ENCODE measurements around the gene DUS3L.

Gene DUS3L

DNA sequence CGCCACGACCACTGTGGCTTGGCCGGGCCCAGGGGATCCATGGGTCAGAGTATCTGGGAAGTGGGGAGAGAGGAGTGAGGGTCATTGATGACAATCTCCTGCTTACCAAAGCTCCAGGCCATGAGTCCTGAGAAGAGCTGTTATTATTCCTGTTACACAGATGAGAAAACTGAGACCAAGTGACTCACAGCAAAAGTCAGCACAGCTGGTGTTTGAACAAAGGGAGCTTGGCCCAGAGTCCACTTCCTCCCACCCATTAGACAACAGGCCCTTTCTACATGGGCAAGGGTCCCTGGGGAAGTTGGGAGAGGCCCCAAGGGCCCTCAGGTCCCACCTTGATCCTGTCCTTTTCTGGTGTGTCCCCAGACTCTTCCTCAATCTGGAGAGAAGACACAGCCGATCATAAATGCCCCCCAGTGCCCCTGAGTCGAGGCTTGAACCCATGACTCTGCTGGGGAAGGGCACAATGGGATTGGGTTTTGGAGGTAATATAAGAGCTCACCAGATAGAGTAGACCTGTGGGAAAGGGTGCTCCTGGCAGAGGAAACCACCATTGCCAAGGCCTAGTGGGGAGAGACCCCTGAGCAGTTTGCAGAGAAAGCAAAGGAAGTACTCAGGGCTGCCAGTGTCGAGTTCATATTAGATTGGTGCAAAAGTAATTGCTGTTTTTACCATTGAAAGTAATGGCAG lies 41.7 kb upstream of the DUS3L start:
- no peak for DNase-seq
- Mint-ChIP-seq H3K4me3 (no peak overlapping the region), H3K4me1 (peaks cover 22% of the 10 kb centered on the region), H3K9me3 (no peaks in the 10 kb centered on the region), H3K27me3 (ENCODE audit: low read depth, poor library complexity) (peaks cover 35% of the 10 kb centered on the region), H3K27ac (peak overlapping the region; percentile 36), H3K36me3 (ENCODE audit: low read depth) (no peaks in the 10 kb centered on the region)
- TF ChIP-seq, protein P1, sequence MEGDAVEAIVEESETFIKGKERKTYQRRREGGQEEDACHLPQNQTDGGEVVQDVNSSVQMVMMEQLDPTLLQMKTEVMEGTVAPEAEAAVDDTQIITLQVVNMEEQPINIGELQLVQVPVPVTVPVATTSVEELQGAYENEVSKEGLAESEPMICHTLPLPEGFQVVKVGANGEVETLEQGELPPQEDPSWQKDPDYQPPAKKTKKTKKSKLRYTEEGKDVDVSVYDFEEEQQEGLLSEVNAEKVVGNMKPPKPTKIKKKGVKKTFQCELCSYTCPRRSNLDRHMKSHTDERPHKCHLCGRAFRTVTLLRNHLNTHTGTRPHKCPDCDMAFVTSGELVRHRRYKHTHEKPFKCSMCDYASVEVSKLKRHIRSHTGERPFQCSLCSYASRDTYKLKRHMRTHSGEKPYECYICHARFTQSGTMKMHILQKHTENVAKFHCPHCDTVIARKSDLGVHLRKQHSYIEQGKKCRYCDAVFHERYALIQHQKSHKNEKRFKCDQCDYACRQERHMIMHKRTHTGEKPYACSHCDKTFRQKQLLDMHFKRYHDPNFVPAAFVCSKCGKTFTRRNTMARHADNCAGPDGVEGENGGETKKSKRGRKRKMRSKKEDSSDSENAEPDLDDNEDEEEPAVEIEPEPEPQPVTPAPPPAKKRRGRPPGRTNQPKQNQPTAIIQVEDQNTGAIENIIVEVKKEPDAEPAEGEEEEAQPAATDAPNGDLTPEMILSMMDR (IDR thresholded peaks at IDR 0.05): no peak

DNA sequence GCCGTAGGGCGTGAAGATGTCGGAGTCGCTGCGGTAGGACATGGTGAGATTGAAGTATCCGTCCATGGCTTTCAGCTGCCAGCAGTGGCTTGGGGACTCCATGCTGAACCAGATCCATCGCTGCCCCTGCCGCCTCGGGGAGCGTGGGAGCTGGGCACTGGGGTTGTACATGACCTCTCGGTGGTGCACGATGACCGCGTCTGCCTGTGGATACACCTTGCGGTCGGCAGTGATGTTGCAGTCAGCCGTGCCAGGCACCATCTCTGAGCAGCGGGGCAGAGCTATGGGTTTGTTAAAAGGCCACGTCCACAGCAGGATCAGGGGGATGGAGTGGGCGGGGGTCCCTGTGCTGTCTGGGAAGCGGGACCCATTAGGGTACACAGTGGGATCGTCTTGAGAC lies 41.1 kb upstream of the DUS3L start:
- TF ChIP-seq, protein P1 (IDR thresholded peaks at IDR 0.05): no peak
- Mint-ChIP-seq H3K4me3 (no peak overlapping the region), H3K27ac (peak overlapping the region; percentile 11), H3K4me1 (peaks cover 26% of the 10 kb centered on the region), H3K9me3 (no peaks in the 10 kb centered on the region), H3K27me3 (ENCODE audit: low read depth, poor library complexity) (peaks cover 32% of the 10 kb centered on the region), H3K36me3 (ENCODE audit: low read depth) (no peaks in the 10 kb centered on the region)
- DNase-seq: no peak

DNA sequence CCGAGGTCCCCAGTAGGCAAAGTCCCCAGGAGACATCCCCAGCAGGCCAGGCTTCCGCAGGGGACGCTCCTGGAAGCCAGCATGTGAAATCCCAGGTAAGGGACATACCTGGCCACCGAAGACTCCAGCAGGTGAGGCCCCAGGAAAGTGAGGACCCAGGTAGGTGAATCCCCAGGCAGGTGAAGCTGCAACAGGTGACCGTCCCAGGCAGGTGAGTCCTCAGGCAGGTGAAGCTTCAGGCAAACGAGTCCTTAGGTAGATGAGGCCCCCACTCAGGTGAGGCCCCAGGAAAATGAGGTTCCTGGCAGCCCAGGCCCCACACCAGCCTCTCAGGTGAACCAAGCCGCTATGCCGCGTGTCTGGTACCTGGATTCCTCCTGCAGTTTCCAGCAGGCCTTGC lies 40.2 kb upstream of the DUS3L start:
- no peak for DNase-seq
- H3K9me3 Mint-ChIP-seq: no peaks in the 10 kb centered on the region
- TF ChIP-seq, protein P1 (IDR thresholded peaks at IDR 0.05): no peak
- H3K4me1 Mint-ChIP-seq: peaks cover 35% of the 10 kb centered on the region
- H3K4me3 Mint-ChIP-seq: no peak overlapping the region
- peaks cover 30% of the 10 kb centered on the region for H3K27me3 Mint-ChIP-seq (ENCODE audit: low read depth, poor library complexity)
- no peaks in the 10 kb centered on the region for H3K36me3 Mint-ChIP-seq (ENCODE audit: low read depth)
- H3K27ac Mint-ChIP-seq: no peak overlapping the region

DNA sequence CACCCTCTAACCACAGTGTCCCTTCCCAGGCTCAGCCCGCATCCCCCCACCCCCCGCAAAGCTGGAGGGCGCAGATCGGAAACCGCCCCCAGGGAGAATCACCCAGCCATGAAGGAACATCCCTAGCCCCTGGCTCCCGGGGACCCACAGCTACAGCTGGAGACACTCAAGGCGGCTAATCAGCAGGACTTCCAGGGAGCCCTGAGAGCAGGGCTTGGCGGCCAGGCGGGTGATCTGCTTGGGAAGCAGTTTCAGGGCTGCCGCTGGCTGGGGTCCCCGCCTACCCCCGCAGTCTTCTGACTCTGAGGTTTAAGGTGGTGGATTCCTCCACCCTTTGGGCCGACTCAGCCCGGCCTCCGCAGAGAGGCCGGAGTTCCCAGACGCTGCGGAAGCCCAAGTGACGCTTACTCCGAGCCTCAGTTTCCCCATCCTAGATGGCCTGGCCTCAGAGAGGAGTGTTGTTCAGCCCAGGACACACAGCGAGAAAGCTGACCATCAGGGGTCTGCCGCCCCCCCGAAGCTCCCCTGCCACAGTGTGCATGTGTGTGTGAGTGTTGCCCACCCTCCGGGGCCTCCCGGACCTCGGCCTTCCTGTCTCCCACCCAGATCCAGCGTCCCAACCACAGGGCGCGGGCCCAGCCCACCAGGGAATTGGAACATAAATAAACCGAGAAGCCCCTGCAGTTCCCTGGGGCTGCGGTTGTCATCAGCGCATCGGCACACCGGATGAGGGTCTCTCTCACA lies 38.8 kb upstream of the DUS3L start:
- H3K27me3 Mint-ChIP-seq (ENCODE audit: low read depth, poor library complexity): peaks cover 19% of the 10 kb centered on the region
- peak overlapping the region; percentile 68 for H3K4me3 Mint-ChIP-seq
- TF ChIP-seq, protein P1 (IDR thresholded peaks at IDR 0.05): no peak

DNA sequence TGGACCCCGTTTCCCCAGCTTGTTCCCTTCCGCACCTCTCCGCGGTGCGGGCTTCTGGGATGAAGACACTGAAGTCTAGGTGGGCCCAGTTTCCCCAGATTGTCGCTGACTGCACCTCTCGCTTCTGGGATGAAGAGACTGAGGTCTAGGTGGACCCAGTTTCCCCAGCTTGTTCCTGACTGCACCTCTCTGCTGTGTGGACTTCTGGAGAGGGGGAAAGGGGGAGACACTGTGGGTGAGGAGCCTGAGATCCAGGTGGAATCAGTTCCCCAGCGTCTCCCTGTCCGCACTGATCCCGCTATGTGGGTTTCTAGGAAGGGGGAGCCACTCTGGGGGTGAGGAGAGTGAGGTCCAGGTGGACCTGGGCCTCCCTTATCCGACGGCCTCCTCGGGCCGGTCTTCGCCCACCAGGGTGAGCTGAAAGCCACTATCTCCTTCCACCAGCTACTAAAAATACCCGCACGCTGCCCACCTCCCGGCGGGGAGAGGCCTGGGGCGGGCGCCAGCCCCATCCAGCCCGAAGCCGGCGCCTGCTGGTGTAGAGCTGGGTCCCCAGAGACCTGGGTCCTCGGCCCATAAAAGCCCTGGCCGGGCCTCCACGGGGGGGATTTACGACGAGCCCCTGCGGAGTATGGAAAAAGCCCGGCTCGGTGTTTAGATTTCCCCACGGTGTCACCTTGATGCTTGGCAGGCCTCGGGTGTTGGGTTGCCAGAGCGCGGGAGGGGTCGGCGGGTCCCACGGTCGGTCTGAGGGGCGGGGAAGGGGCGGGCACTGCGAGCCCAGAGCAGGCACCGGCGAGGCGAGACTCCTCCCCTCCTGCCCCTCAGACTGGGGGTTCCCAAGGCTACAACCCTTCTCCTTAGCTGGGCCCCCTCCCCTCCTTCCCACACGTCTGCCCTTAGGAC lies 38.0 kb upstream of the DUS3L start:
- peaks cover 12% of the 10 kb centered on the region for H3K27me3 Mint-ChIP-seq (ENCODE audit: low read depth, poor library complexity)

More for the DNA sequence above, 38.8 kb upstream of the DUS3L start:
- Mint-ChIP-seq H3K4me1 (peaks cover 33% of the 10 kb centered on the region), H3K9me3 (no peaks in the 10 kb centered on the region), H3K27ac (peak overlapping the region; percentile 64), H3K36me3 (ENCODE audit: low read depth) (no peaks in the 10 kb centered on the region)
- DNase-seq: peak; percentile 22

More for the DNA sequence above, 38.0 kb upstream of the DUS3L start:
- TF ChIP-seq, protein P1 (IDR thresholded peaks at IDR 0.05): no peak
- peaks cover 28% of the 10 kb centered on the region for H3K4me1 Mint-ChIP-seq
- no peaks in the 10 kb centered on the region for H3K9me3 Mint-ChIP-seq
- peak overlapping the region; percentile 92 for H3K4me3 Mint-ChIP-seq
- peak overlapping the region; percentile 99 for H3K27ac Mint-ChIP-seq
- no peaks in the 10 kb centered on the region for H3K36me3 Mint-ChIP-seq (ENCODE audit: low read depth)
- peak; percentile 92 for DNase-seq

Measured in nephron progenitor cell (in vitro differentiated cells).